22Rv1 (cell line): Measurements from ENCODE around the gene FARP1.

Source experiments
- ZFX ChIP-seq: fragments of 450-650 bp; IDR thresholded peaks from 2 replicates; pipeline ENCODE4 v1.6.1; 2017; ENCODE audit warnings: antibody characterized with exemption, borderline replicate concordance
- TF ChIP-seq, protein P1 (sequence below): fragments of 450-650 bp; IDR thresholded peaks from 2 replicates; pipeline ENCODE4 v1.5.1; 2017; ENCODE audit warnings: mild to moderate bottlenecking

GRCh38 chr13:98434060-98434459 lies 291.2 kb downstream of the FARP1 start:
- TF ChIP-seq, protein P1, sequence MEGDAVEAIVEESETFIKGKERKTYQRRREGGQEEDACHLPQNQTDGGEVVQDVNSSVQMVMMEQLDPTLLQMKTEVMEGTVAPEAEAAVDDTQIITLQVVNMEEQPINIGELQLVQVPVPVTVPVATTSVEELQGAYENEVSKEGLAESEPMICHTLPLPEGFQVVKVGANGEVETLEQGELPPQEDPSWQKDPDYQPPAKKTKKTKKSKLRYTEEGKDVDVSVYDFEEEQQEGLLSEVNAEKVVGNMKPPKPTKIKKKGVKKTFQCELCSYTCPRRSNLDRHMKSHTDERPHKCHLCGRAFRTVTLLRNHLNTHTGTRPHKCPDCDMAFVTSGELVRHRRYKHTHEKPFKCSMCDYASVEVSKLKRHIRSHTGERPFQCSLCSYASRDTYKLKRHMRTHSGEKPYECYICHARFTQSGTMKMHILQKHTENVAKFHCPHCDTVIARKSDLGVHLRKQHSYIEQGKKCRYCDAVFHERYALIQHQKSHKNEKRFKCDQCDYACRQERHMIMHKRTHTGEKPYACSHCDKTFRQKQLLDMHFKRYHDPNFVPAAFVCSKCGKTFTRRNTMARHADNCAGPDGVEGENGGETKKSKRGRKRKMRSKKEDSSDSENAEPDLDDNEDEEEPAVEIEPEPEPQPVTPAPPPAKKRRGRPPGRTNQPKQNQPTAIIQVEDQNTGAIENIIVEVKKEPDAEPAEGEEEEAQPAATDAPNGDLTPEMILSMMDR: no peak
- no peak for TF ChIP-seq ZFX
